ENCODE results near the gene DEDD2. TPM values are rescaled to one million over a fixed set of nuclear protein-coding genes. Genes with fewer than 3 reads are reported as not detected.

Gene DEDD2
- total RNA-seq, 4 donors from 2014 or later: 46.1 to 55.8 (median 50.2) TPM

GRCh38 chr19:42149447-42150202 is 67.9 kb downstream of the DEDD2 start:
- Histone ChIP-seq H3K36me3 (no peaks in the 10 kb centered on the region), H3K27me3 (no peaks in the 10 kb centered on the region), H3K9me3 (no peaks in the 10 kb centered on the region), H3K27ac (no peak overlapping the region), H3K4me3 (replicated peaks in 1 of 3) (no peak overlapping the region), H3K4me1 (no peaks in the 10 kb centered on the region)
- TF ChIP-seq POLR2A (IDR thresholded peaks at IDR 0.05): no peak
- no peak for TF ChIP-seq CTCF (IDR thresholded peaks at IDR 0.05)
- intact Hi-C loops (cut with DNase I): no loop called here
- WGBS, 2 donors: 33 to 34% methylated on average over 5 of the region's 5 CpGs
- no peak for DNase-seq

Other genes starting within 250 kb of the DEDD2 start
- under 1 TPM in 1 of 4 donors, not detected in 3; 0.13 TPM for gene ATP1A3, start 223.4 kb downstream of the DEDD2 start, total RNA-seq
- gene GRIK5, start 147.5 kb downstream of the DEDD2 start, total RNA-seq: 10 to 100 TPM; 12.0 to 24.2 (median 20.1) TPM
- 10 to 100 TPM; 16.0 to 22.8 (median 21.1) TPM for gene ZNF574, start 141.5 kb downstream of the DEDD2 start, total RNA-seq
- under 1 TPM; 0.11 to 0.49 (median 0.15) TPM for gene POU2F2, start 85.2 kb downstream of the DEDD2 start, total RNA-seq
- 1 to 10 TPM; 4.6 to 7.9 (median 6.8) TPM for gene ZNF526, start 2.6 kb upstream of the DEDD2 start, total RNA-seq
- gene GSK3A, start 24.9 kb upstream of the DEDD2 start, total RNA-seq: 10 to 100 TPM; 19.1 to 32.6 (median 24.6) TPM
- 10 to 100 TPM; 27.5 to 50.2 (median 39.2) TPM for gene ERF, start 37.5 kb upstream of the DEDD2 start, total RNA-seq
- 10 to 100 TPM; 50.6 to 98.3 (median 56.9) TPM for gene CIC, start 51.6 kb upstream of the DEDD2 start, total RNA-seq
- gene PRR19, start 84.5 kb upstream of the DEDD2 start, total RNA-seq: under 1 TPM in 2 of 4 donors, not detected in 2; 0.27 to 0.45 TPM
- 10 to 100 TPM in 3 of 4 donors, 1 to 10 TPM in 1; 6.0 to 23.7 (median 19.1) TPM for gene PAFAH1B3, start 84.9 kb upstream of the DEDD2 start, total RNA-seq
- 1 to 10 TPM in 1 of 4 donors, not detected in 3; 2.8 TPM for gene TMEM145, start 95.6 kb upstream of the DEDD2 start, total RNA-seq
- gene MEGF8, start 108.0 kb upstream of the DEDD2 start, total RNA-seq: 100 to 1,000 TPM in 1 of 4 donors, 10 to 100 TPM in 3; 12.5 to 150 (median 35.7) TPM
- gene CNFN, start 172.6 kb upstream of the DEDD2 start, total RNA-seq: 1 to 10 TPM in 1 of 4 donors, not detected in 3; 1.0 TPM
- gene LIPE, start 209.7 kb upstream of the DEDD2 start, total RNA-seq: 10 to 100 TPM in 1 of 4 donors, 1 to 10 TPM in 3; 4.0 to 10.0 (median 7.4) TPM
- not detected for gene CXCL17, start 225.3 kb upstream of the DEDD2 start, total RNA-seq

All from thyroid gland (tissue), 4 donors.